HG03175 (cell line): ENCODE results near the gene POLK.
"Not testable (repeated sequence)": the region's sequence is repeated elsewhere in the genome, so short reads cannot be mapped to it uniquely, and the experiment has no call there.

Source experiments
- ATAC-seq: cut with Tn5 transposase; IDR thresholded peaks from one replicate; pipeline ENCODE4 v1.9.1; 2021; ENCODE audit warnings: mild to moderate bottlenecking, moderate library complexity; ENCODE audit not compliant: unreplicated experiment

POLK gene

GRCh38 chr5:75603821-75604220, 92.1 kb downstream of the POLK start:
- ATAC-seq: no peak

GRCh38 chr5:75607341-75607740, 95.7 kb downstream of the POLK start:
- ATAC-seq: not testable (repeated sequence)

GRCh38 chr5:75608870-75609269, 97.2 kb downstream of the POLK start:
- ATAC-seq: no peak

DNA sequence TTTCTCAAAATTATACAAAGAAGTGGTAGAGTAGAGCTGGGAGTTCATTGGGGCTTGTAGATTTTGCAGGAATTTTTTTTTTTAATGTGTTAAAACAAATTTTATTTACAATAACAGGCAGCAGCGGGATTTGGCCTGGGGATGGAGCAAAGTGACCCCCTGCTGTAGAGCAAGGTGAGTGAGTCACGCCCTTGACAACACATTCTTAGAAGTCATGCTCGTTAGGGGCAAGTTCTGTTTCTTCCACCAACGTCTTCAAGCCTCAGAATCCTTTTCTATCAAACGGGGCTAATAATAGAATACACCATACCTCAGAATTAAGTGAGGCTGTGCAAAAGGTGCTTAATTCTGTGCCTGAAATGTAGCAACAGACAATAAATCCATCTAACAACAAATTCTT, 98.5 kb downstream of the POLK start:
- no peak for ATAC-seq

GRCh38 chr5:75610859-75611310, 99.2 kb downstream of the POLK start:
- not testable (repeated sequence) for ATAC-seq

- no peak for ATAC-seq
Observed at GRCh38 chr5:75611311-75612225, 99.9 kb downstream of the POLK start, which contains the start of gene ANKDD1B. Gene ANKDD1B, plus strand, starts transcription at chr5:75611453. Its CDS starts 182 bp downstream, at chr5:75611635.

GRCh38 chr5:75612226-75612569, 100.5 kb downstream of the POLK start:
- no peak for ATAC-seq

GRCh38 chr5:75612901-75613300, 101.2 kb downstream of the POLK start:
- ATAC-seq: no peak

GRCh38 chr5:75614176-75614575, 102.5 kb downstream of the POLK start:
- no peak for ATAC-seq

GRCh38 chr5:75616371-75616881, 104.7 kb downstream of the POLK start:
- ATAC-seq: no peak

DNA sequence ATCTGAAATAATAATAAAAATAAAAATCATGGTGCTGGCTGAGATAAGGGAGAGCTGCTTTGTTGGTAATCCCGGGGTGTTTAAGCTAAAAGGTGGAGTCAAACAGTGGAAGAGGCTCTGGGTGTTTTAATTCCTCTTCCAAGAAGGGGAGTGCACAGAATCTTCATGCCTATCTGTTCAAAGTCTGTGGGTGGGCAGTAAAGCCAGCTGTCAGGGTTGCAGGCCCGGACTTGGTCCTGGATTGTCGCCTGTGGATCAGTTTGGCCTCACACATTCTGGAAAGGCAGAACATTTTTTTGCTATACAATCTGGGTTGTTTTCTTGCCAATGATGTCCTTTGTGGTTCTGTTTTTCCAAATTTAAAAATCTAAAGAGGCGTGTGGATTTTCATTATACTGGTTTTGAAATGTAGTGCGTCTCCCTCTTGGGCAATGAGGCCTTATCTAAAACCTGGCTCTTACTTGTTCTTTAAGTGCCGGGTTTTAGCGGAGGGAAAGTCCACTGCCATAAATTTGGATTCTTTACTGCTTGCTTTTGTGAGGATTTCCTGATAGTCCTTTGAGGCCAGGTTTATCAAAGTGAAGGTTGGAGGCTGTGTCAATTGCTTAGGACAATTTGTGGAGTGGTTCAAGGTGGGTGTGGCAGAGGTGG, 105.4 kb downstream of the POLK start:
- no peak for ATAC-seq

- no peak for ATAC-seq
Observed at GRCh38 chr5:75617736-75618352, 106.2 kb downstream of the POLK start.

DNA sequence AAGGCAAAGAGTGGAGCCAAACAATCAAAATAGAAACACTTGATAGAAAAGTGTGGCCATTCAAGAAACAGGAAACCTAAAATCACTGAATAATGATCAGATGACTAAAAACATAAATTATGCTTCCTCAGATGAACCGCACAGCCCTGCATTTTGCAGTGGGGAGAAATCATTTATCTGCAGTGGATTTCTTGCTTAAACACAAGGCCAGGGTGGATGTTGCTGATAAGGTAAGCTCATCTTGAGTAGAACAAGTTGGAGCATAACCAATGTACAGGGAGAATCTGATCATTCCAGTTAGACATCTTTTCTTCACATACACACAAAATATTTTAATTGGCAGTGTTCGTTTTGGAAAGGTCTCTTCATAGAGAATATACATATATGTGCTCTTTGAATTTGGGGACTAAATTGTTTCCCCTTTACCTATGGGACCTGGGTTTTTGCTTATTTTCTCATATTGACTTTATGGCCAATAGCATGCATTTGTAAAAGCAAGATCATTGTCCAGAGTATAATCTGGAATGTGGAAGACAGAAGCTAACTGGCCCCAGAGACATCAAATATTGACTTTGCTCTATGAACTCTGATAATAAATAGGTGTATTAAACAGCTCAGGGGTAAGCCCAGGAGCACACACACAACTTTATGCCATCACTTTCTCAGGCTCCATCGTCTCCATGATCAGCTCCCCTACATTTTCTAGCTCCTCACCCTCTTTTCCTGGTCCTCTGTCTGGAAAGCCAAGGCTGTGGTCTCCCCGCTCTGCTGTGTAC, 108.7 kb downstream of the POLK start:
- ATAC-seq: no peak

- ATAC-seq: no peak
Observed at GRCh38 chr5:75622564-75622963, 110.9 kb downstream of the POLK start.

DNA sequence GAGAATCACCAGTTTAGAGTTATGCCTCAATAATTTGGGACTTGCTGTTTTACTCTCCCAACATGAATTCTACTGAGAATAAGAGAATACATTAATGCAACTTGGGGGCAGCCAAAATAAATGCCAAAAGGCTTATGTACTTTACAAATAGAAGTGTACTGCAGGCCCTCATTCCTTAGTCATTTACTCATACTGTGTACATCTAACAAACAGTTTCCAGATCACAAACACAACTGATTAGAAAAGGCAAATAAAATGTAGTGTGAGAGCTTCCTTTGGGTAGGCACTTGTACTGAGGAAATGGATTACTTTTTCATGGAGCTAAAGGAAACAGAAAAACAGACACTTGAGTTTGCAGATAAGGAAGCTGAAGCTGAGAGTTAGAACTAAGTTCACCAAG, 112.2 kb downstream of the POLK start:
- ATAC-seq: no peak

GRCh38 chr5:75626959-75627358, 115.3 kb downstream of the POLK start:
- no peak for ATAC-seq

DNA sequence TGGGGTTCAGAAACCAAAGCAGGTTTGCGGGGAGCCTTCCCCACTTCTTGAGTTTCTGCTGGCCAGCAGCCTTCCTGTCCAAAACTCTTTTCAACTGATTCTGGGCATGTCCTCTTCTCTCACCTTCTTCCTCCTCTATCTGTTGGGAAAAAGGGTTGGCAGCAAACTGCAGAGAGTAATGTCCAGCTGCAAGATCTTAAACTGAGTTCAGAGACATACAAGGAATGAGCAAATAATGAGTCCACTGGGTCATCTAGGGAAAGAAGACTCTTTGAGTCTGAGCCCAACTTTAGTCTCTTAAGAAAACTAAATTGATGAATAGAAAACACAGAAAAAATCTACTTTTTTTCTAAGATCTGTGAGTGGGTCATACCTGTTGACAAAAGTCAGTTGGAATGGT, 116.1 kb downstream of the POLK start:
- ATAC-seq: no peak

DNA sequence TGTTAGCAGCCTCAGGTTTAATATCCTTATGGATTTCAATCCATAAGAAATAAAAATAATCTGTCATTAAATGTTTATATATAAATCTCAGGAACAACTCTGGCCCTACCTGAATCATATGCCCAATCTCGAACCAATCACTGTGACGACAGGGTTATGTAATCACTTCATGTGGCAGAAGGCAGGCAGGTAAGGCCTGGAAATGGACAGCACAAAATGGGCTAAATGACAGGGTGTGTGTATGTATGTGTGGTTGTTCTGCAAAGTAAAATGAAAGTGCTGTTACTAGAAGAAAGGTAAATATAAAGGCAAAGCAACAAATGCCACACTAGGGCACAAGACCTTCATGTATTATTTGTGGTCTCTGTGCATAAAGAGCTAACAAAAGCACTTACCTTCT, 119.2 kb downstream of the POLK start:
- ATAC-seq: no peak

- no peak for ATAC-seq
Observed at GRCh38 chr5:75632321-75632720, 120.6 kb downstream of the POLK start.

- ATAC-seq: no peak
Observed at GRCh38 chr5:75637949-75638348, 126.3 kb downstream of the POLK start.
